Calu3 (cell line): ENCODE measurements around the gene RAI1. TPM values are rescaled to one million over a fixed set of nuclear protein-coding genes. Genes with fewer than 3 reads are reported as not detected.
"Not testable (repeated sequence)": the region's sequence is repeated elsewhere in the genome, so short reads cannot be mapped to it uniquely, and the experiment has no call there.

Experiments
- BruUV-seq: library from RNA; stranded (reverse); fragments of 400-500 nt; replicated peaks from 2 replicates; lab custom pipeline; 2021; lab: Mats Ljungman, UMichigan
- CTCF ChIA-PET: fragments of 300-600 bp; sonication (Branson Sonifier 250); formaldehyde crosslinking; loops from one replicate; lab custom pipeline; 2022; ENCODE audit warnings: antibody characterized with exemption; lab: Charles Lee
- DNase-seq: peaks from one replicate; pipeline ENCODE4 v3.0.0; 2022
- H3K27ac Mint-ChIP-seq: one replicate; pipeline ENCODE4 v1.8.0; 2022; ENCODE audit warnings: mixed read lengths; ENCODE audit not compliant: unreplicated experiment
- H3K27me3 Mint-ChIP-seq: one replicate; pipeline ENCODE4 v1.8.0; 2022; ENCODE audit warnings: mixed read lengths; ENCODE audit not compliant: unreplicated experiment
- H3K36me3 Mint-ChIP-seq: one replicate; pipeline ENCODE4 v1.8.0; 2022; ENCODE audit warnings: mild to moderate bottlenecking, moderate library complexity, mixed read lengths; ENCODE audit not compliant: insufficient read depth, unreplicated experiment
- H3K4me1 Mint-ChIP-seq: one replicate; pipeline ENCODE4 v1.8.0; 2022; ENCODE audit warnings: mild to moderate bottlenecking, low read depth, mixed read lengths; ENCODE audit not compliant: unreplicated experiment
- H3K4me3 Mint-ChIP-seq: one replicate; pipeline ENCODE4 v1.8.0; 2022; ENCODE audit warnings: mild to moderate bottlenecking, low read depth, moderate library complexity, mixed read lengths; ENCODE audit not compliant: unreplicated experiment
- H3K9me3 Mint-ChIP-seq: one replicate; pipeline ENCODE4 v1.8.0; 2022; ENCODE audit warnings: low read depth, mixed read lengths; ENCODE audit not compliant: unreplicated experiment
- CTCF ChIP-seq: fragments of 200-600 bp; IDR thresholded peaks from one replicate; pipeline ENCODE4 v1.8.0; 2022; ENCODE audit warnings: antibody characterized with exemption; ENCODE audit not compliant: unreplicated experiment
- intact Hi-C: fragments of 100-400 bp; cut with micrococcal nuclease; formaldehyde crosslinking; loops from one replicate; pipeline ENCODE4 v1.10.0; 2022; ENCODE audit not compliant: unreplicated experiment
- total RNA-seq: library from RNA; stranded (reverse); gene quantifications from 2 replicates; pipeline ENCODE4 v1.2.3, GENCODE V29; 2022

Gene RAI1
- total RNA-seq, 1 experiment from 2014 or later, result 38.0 TPM

DNA sequence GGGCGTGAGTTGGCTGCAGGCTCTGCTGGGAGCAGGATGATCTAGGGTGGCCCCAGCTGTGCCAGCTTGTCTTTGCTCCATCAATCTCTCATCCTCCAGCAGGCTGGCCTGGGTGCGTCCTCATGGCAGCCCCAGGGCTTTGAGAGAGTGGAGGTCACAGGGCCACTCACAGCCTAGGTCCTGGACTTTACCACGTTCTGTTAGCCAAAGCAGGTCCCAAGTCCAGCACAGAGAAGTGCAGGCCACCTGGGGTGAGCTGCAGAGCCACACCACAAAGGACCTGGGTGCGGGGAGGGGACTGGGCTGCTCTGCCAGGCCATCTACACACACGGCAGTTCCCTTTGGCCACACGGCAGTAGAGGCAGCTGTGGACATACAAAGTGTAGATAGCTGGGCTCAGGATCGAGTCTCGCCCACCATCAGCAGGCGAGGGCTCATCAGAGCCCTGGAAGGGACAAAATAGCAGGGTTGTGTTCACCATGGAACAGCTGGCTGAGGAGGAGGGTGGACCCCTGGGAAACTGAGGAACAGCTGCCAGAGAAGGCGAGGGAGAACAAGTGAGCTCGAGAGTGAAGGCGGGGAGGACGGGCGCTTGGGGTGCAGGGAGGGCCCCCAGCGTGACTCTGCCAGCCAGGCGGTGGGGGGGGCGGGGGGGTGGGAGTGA, 125.5 kb downstream of the RAI1 start:
- Mint-ChIP-seq H3K36me3 (peaks cover 74% of the 10 kb centered on the region), H3K4me3 (no peak overlapping the region), H3K27me3 (no peaks in the 10 kb centered on the region), H3K9me3 (no peaks in the 10 kb centered on the region), H3K4me1 (peaks cover 7% of the 10 kb centered on the region), H3K27ac (peak overlapping the region; percentile 41)
- no TSS peak for BruUV-seq
- CTCF ChIA-PET, result interaction anchor here (0.6 kb wide), 1 partner anchor 19 kb away, joined by 3 read pairs; no protein-coding TSS in a partner anchor
- TF ChIP-seq CTCF, result no peak
- intact Hi-C loops, result no loop called here
- no peak for DNase-seq

DNA sequence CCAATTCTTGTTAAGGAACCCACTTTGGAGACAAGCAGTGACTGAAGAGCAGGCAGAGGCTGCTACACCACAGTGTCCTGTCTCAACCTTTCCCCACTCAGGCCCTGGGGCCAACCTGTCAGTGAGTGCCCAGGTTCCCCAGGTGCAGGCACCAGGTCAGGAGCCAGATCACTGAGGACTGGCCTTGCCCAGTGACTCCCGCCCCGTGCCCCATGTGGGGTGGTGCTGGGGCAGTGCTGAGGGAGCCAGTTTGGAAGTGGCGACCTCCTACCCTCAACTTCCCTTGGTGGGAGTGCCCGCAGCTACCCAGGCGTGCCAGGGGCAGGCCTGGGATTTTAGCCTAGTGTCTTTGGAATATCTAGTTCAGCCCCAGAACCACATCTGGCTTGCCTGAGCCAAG, 126.2 kb downstream of the RAI1 start:
- intact Hi-C loops, result no loop called here
- BruUV-seq, result no TSS peak
- no peak for DNase-seq
- TF ChIP-seq CTCF, result no peak
- Mint-ChIP-seq H3K36me3 (peaks cover 75% of the 10 kb centered on the region), H3K27ac (peak overlapping the region; percentile 58), H3K9me3 (no peaks in the 10 kb centered on the region), H3K4me1 (peaks cover 7% of the 10 kb centered on the region), H3K27me3 (no peaks in the 10 kb centered on the region), H3K4me3 (no peak overlapping the region)
- CTCF ChIA-PET, result no interaction called here

DNA sequence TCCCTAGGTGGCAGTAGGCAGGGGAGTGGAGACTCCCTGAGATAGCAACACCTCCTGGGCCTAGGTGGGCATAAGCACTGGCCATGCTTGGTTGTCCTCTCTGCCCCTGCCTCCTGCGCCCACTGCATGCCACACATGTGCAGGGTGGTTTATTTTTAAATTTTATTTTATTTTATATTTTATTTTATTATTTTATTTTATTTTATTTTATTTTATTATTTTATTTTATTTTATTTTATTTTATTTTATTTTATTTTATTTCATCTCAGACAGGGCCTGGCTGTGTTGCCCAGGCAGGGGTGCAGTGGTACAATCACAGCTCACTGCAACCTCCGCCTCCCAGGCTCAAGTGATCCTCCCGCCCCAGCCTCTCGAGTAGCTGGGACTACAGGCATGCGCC, 126.9 kb downstream of the RAI1 start:
- H3K4me1 Mint-ChIP-seq, CTCF ChIA-PET, DNase-seq, BruUV-seq, H3K9me3 Mint-ChIP-seq, intact Hi-C loops, H3K27me3 Mint-ChIP-seq, H3K4me3 Mint-ChIP-seq: not testable (repeated sequence)
- H3K36me3 Mint-ChIP-seq, result peaks cover 77% of the 10 kb centered on the region
- peak overlapping the region; percentile 58 for H3K27ac Mint-ChIP-seq

GRCh38 chr17:17808706-17809432, 127.6 kb downstream of the RAI1 start:
- no peak overlapping the region for H3K4me3 Mint-ChIP-seq
- H3K4me1 Mint-ChIP-seq, result peaks cover 7% of the 10 kb centered on the region
- H3K27me3 Mint-ChIP-seq, result no peaks in the 10 kb centered on the region
- no peak for TF ChIP-seq CTCF
- H3K36me3 Mint-ChIP-seq, result peaks cover 74% of the 10 kb centered on the region
- CTCF ChIA-PET, result no interaction called here
- DNase-seq, result no peak
- intact Hi-C loops, result no loop called here
- H3K27ac Mint-ChIP-seq, result no peak overlapping the region
- no TSS peak for BruUV-seq
- no peaks in the 10 kb centered on the region for H3K9me3 Mint-ChIP-seq
